Ectodermal cell (in vitro differentiated cells): ENCODE measurements around the gene FAF2.
A peak's percentile ranks its signal among the peaks of the same experiment; 100 is the strongest.

Source experiments
- H3K27ac ChIP-seq: 2 replicates; pipeline ENCODE4 v1.7.0; 2013; ENCODE audit warnings: mild to moderate bottlenecking, low read depth, low read length; ENCODE audit not compliant: insufficient read depth, poor library complexity, severe bottlenecking
- H3K27me3 ChIP-seq: 2 replicates; pipeline ENCODE4 v1.7.0; 2013; ENCODE audit warnings: mild to moderate bottlenecking, low read length; ENCODE audit not compliant: insufficient read depth, control insufficient read depth, poor library complexity, severe bottlenecking
- H3K36me3 ChIP-seq: one replicate; pipeline ENCODE4 v1.7.0; 2013; ENCODE audit warnings: low read length; ENCODE audit not compliant: control insufficient read depth, insufficient read depth
- H3K4me1 ChIP-seq: one replicate; pipeline ENCODE4 v1.7.0; 2013; ENCODE audit warnings: low read length; ENCODE audit not compliant: control insufficient read depth, insufficient read depth
- H3K4me3 ChIP-seq: 2 replicates; pipeline ENCODE4 v1.7.0; 2013; ENCODE audit warnings: low read depth, low read length, control low read depth; ENCODE audit not compliant: insufficient read depth
- H3K9me3 ChIP-seq: 2 replicates; pipeline ENCODE4 v1.7.0; 2013; ENCODE audit warnings: mild to moderate bottlenecking, low read length, moderate library complexity; ENCODE audit not compliant: control insufficient read depth
- WGBS, 2 experiments: methylation state at CpG; one replicate each; pipeline ENCODE4 v1.1.7; 2013; ENCODE audit warnings: missing lambda C conversion rate in 2 of 2; 5-methylcytosine and 5-hydroxymethylcytosine counted together

Gene FAF2

DNA sequence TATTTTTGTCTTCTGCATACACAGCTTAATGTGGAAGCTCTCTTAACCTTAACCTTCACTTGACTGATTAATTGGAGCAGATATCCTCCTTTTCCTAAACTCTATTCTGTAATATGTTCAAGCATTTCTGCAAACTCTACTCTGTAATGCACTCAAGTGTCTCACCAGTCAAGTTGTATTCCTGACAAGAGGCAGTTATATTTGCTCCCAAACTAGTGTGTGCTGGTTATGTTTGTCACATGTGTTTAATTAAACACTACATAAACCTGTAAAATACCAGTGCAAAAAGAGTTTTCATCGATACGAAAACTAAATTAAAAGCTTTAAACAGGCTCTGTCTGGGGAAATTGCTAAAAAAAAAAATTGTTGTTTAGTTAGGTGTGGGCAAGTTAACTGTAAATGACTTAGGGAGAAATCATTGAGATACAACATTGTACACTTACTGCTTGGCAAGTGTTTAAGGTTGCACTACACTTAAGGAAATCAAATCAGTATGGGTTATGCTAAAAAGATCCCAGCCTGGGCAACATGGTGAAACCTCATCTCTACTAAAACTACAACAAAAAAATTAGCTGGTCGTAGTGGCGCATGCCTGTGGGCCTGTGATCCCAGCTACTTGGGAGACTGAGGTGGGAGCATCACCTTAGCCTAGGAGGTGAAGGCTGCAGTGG lies 6.7 kb downstream of the FAF2 start:
- Histone ChIP-seq H3K4me1 (no peaks in the 10 kb centered on the region), H3K27ac (no peak overlapping the region), H3K36me3 (peaks cover 4% of the 10 kb centered on the region), H3K27me3 (no peaks in the 10 kb centered on the region), H3K9me3 (no peaks in the 10 kb centered on the region), H3K4me3 (no peak overlapping the region)
- WGBS, 2 experiments: 96 to 98% methylated on average over 4 of the region's 4 CpGs

DNA sequence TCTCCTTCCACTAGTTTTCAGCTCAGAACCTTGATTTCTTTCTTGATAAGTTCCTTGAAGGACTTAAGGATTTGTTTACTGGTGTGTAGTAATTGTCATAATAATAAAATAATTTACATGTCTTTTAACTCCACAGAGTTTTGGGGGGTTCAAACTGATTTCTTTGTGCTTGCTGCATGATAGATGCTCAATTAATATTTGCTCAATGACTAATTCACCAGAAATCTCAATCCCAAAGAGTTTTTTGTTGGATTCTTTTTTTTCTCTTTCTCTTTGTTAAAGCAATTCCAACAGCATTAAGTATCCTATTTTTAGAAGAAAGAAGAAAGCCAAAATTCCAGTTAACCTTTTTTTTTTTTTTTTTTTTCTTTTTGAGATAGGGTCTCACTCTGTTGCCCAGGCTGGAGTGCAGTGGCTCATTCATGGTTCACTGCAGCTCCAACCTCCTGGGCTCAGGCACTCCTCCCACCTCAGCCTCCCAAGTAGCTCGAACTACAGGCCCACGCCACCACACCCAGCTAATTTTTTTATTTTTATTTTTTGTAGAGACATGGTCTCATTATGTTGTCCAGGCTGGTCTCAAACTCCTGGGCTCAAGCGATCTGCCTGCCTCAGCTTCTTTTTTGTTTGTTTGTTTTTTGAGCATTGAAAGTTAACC lies 10.8 kb downstream of the FAF2 start:
- H3K27me3 ChIP-seq: no peaks in the 10 kb centered on the region

DNA sequence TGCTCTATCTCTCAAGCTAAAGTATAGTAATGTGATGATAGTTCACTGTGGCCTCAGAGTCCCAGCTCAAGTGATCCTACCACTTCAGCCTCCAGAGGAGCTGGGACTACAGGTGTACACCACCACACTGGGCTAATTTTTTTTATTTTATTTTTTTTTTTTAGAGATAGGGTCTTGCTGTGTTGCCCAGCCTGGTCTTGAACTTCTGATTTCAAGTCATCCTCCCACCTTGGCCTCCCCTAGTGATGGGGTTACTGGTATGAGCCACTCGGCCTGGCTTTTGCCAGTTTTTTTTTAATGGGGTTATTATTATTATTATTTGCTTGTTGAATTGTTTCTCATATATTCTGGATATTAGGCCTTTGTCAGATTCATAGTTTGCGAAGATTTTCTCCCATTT lies 13.2 kb downstream of the FAF2 start:
- peak overlapping the region; percentile 36 for H3K27ac ChIP-seq
- 81 to 96% methylated on average over 2 of the region's 2 CpGs for WGBS, 2 experiments
- H3K4me1 ChIP-seq: no peaks in the 10 kb centered on the region
- H3K9me3 ChIP-seq: no peaks in the 10 kb centered on the region
- H3K36me3 ChIP-seq: no peaks in the 10 kb centered on the region
- no peak overlapping the region for H3K4me3 ChIP-seq
- no peaks in the 10 kb centered on the region for H3K27me3 ChIP-seq

More for the DNA sequence above, 10.8 kb downstream of the FAF2 start:
- Histone ChIP-seq H3K4me1 (no peaks in the 10 kb centered on the region), H3K27ac (no peak overlapping the region), H3K4me3 (no peak overlapping the region), H3K36me3 (no peaks in the 10 kb centered on the region), H3K9me3 (no peaks in the 10 kb centered on the region)
- 86 to 100% methylated on average over 3 of the region's 3 CpGs for WGBS, 2 experiments

DNA sequence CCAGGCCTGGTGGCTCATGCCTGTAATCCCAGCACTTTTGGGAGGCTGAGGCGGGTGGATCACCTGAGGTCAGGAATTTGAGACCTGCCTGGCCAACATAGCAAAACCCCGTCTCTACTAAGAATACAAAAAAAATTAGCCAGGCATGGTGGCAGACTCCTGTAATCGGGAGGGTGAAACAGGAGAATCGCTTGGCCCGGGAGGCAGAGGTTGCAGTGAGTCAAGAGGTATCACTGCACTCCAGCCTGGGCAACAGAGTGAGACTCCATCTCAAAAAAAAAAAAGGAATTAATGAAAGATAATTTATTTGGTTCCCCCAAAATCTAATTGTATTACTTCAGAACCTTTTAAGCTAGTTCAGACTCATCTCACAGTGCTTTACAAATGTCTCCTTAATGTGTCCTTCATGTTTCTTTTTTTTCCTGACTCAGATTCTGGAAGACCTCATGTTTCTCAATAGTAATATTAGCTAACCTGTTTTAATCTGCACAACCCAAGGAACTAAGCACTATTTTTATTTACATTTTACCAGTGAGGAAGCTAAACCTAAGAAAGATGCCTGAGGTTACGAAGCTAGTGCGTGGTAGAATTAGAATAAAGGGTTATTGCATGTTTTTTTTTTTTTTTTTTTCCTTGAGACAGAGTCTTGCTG lies 15.1 kb downstream of the FAF2 start:
- H3K27ac ChIP-seq: no peak overlapping the region
- no peaks in the 10 kb centered on the region for H3K4me1 ChIP-seq
- no peaks in the 10 kb centered on the region for H3K36me3 ChIP-seq
- no peaks in the 10 kb centered on the region for H3K27me3 ChIP-seq
- 98 to 99% methylated on average over 7 of the region's 7 CpGs for WGBS, 2 experiments
- no peaks in the 10 kb centered on the region for H3K9me3 ChIP-seq
- no peak overlapping the region for H3K4me3 ChIP-seq

DNA sequence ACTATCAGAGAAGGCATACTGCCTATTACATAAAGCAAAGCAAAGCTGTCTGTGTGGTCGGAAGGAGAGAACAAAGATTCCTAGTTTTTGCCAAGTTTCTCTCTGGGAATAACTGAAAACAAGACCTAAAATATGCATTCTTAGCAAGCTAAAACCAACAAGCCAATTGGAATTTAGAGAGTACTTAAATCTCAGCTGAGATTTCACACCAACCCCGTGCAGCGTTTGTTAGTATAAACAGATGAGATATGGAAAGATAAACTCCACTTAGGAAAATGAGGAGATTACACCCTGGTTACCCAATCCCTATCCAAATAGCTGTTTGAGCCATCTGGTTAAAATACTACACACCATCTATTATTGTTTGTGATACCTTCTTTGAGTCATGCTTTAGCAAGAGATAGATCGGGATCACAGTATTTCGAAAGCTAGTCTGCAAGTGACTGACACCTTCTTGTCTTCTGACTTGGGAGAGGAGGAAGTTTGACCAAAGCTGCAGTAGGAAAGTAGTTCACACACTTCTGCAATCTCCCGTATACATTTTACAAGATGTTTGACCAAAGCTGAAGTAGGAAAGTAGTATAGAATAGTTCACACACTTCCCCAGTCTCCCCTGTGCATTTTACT lies 18.2 kb downstream of the FAF2 start:
- Histone ChIP-seq H3K9me3 (no peaks in the 10 kb centered on the region), H3K4me3 (no peak overlapping the region), H3K36me3 (no peaks in the 10 kb centered on the region), H3K27me3 (no peaks in the 10 kb centered on the region), H3K4me1 (no peaks in the 10 kb centered on the region), H3K27ac (no peak overlapping the region)
- WGBS, 2 experiments: 92 to 98% methylated on average over 3 to 6 of the region's 6 CpGs

DNA sequence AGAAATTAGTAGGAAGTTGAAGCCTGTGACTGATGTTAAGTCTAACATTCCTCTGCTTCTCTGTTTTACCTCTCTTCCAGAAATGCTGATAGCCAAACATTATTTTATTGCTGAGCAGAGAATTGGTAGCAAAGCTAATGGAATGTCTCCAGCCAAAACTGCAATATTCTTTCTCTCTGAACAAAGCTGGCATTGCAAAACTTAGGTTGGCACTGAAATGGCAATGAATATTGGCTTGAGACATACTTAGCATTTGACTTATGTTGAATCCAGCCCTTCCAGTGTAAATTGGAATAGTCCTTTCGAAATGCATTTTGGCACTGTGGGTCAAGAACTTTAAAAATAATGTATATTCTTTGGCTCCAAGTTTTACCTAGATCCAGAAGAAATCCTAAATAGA lies 21.1 kb downstream of the FAF2 start:
- no peak overlapping the region for H3K4me3 ChIP-seq
- H3K4me1 ChIP-seq: no peaks in the 10 kb centered on the region
- no peaks in the 10 kb centered on the region for H3K36me3 ChIP-seq
- no peaks in the 10 kb centered on the region for H3K9me3 ChIP-seq
- H3K27me3 ChIP-seq: no peaks in the 10 kb centered on the region
- WGBS, 2 experiments: 89 to 100% methylated on average over 1 of the region's 1 CpG
- no peak overlapping the region for H3K27ac ChIP-seq

DNA sequence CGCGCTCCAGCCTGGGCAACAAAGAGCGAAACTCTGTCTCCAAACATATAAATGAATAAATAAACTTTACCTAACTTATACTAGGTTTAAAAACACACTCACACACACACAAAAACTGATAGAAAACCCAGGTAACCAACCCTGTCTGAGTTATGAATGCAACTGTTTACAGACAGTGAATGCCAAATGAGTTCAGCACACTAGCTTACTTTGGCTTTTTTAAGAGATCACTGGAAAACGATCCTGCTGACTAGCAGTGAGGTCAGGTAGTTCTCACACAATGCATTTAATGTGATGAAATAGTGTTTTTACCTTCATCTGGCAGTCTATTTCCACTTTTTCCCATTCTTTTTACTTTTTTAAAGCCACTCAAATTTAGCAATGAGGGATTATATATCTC lies 22.4 kb downstream of the FAF2 start:
- H3K27ac ChIP-seq: no peak overlapping the region
- no peaks in the 10 kb centered on the region for H3K4me1 ChIP-seq
- no peaks in the 10 kb centered on the region for H3K9me3 ChIP-seq
- H3K36me3 ChIP-seq: no peaks in the 10 kb centered on the region
- no peak overlapping the region for H3K4me3 ChIP-seq
- no peaks in the 10 kb centered on the region for H3K27me3 ChIP-seq
- 84 to 86% methylated on average over 4 of the region's 4 CpGs for WGBS, 2 experiments

DNA sequence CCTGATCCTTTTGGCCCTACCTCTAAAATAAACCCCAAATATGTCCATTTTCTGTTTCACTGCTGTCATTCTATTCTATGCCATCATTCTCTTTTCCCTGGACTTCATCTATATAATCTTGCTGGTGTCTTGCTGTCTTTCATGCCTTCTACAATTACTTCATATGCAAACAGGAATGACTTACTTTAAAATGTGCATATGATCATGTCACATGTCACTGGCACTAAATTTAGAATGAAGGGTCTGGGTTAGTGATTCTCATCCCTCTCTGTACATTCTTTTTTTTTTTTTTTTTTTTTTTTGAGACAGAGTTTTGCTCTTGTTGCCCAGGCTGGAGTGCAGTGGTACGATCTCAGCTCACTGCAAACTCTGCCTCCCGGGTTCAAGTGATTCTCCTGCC lies 22.9 kb downstream of the FAF2 start:
- Histone ChIP-seq H3K36me3 (no peaks in the 10 kb centered on the region), H3K27ac (no peak overlapping the region), H3K4me3 (no peak overlapping the region), H3K27me3 (no peaks in the 10 kb centered on the region), H3K9me3 (no peaks in the 10 kb centered on the region), H3K4me1 (no peaks in the 10 kb centered on the region)
- WGBS, 2 experiments: 100% methylated on average over 2 of the region's 2 CpGs

DNA sequence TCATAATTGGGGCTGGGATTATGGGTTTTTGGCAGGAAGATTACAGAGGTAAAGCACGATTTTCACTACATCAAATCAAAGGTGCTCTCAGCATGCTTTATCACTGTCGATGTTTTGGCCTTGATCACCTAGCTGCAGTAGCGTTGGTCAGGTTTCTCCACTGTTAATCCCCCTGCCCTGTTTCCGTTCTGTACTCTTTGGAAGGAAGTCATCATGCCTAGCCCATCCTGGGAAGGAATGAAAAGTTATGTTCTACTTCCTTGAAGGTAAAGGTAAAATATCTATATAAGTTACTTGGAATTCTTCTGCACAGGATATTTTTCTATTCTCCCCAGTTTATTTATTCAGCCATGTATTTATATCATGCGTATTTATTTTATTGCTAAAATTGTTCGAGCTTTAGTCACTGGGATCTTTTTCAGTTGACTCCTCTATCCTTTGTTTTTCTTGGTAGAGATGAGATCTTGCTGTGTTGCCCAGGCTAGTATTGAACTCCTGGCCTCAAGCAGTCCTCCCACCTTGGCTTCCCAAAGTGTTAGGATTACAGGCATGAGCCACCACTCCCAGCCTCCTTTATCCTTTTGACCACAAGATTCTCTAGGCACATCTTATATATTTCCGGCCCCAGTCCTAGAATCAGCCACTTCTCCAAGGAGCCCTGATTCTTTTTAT lies 25.3 kb downstream of the FAF2 start:
- Histone ChIP-seq H3K36me3 (no peaks in the 10 kb centered on the region), H3K27me3 (no peaks in the 10 kb centered on the region), H3K4me1 (no peaks in the 10 kb centered on the region), H3K9me3 (no peaks in the 10 kb centered on the region), H3K4me3 (no peak overlapping the region), H3K27ac (no peak overlapping the region)
- 95 to 97% methylated on average over 6 to 7 of the region's 7 CpGs for WGBS, 2 experiments

DNA sequence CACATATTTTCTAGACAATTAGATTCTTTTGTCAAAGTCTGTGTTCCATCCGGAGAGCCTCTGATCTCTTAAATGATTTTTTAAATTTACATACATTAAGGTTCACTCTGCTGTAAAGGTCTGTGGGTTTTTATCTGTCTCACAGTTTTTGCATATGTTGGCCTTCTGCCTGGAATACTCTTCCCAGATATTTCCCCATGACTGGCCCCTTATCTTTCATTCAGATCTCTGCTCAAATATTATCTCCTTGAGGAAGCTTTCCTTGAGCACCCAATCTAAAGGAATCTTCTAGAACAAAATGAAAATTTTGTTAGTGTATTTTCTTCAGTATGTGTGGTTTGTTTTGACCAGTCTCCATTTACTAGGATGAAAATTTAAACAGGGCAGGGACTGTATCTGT lies 26.3 kb downstream of the FAF2 start:
- H3K27ac ChIP-seq: no peak overlapping the region
- H3K36me3 ChIP-seq: no peaks in the 10 kb centered on the region
- no peaks in the 10 kb centered on the region for H3K9me3 ChIP-seq
- no peaks in the 10 kb centered on the region for H3K4me1 ChIP-seq
- 100% methylated on average over 1 of the region's 1 CpG; no CpG with 5 or more reads in 1 of the 2 experiments for WGBS, 2 experiments
- H3K27me3 ChIP-seq: no peaks in the 10 kb centered on the region
- no peak overlapping the region for H3K4me3 ChIP-seq
